GM19240 (cell line): Measurements from ENCODE around the gene HDAC9.

Source experiments
- DNase-seq: peaks from one replicate; pipeline ENCODE4 v3.0.0; 2011; ENCODE audit warnings: low spot score; ENCODE audit not compliant: insufficient read length

The HDAC9 gene

GRCh38 chr7:18828994-18829857 is 333.7 kb downstream of the HDAC9 start:
- DNase-seq, result no peak

- DNase-seq, result no peak
These were observed 334.3 kb downstream of the HDAC9 start for GRCh38 chr7:18829858-18830285.

- DNase-seq, result no peak
These were observed 335.9 kb downstream of the HDAC9 start for GRCh38 chr7:18831419-18831818.

- DNase-seq, result no peak
These were observed 336.4 kb downstream of the HDAC9 start for GRCh38 chr7:18831943-18832342.

- DNase-seq, result no peak
These were observed 339.0 kb downstream of the HDAC9 start for GRCh38 chr7:18834577-18834976.

GRCh38 chr7:18835001-18835690 is 339.6 kb downstream of the HDAC9 start:
- DNase-seq, result no peak

- no peak for DNase-seq
These were observed 348.4 kb downstream of the HDAC9 start for GRCh38 chr7:18843979-18844378.

- DNase-seq, result no peak
These were observed 349.2 kb downstream of the HDAC9 start for GRCh38 chr7:18844735-18845134.

GRCh38 chr7:18845700-18846099 is 350.2 kb downstream of the HDAC9 start:
- no peak for DNase-seq

GRCh38 chr7:18846765-18847215 is 351.2 kb downstream of the HDAC9 start:
- no peak for DNase-seq

GRCh38 chr7:18849130-18849529 is 353.6 kb downstream of the HDAC9 start:
- DNase-seq, result no peak

GRCh38 chr7:18855796-18856195 is 360.2 kb downstream of the HDAC9 start:
- no peak for DNase-seq

- no peak for DNase-seq
These were observed 362.7 kb downstream of the HDAC9 start for GRCh38 chr7:18858232-18858631.

GRCh38 chr7:18859318-18859717 is 363.8 kb downstream of the HDAC9 start:
- no peak for DNase-seq

GRCh38 chr7:18860221-18860620 is 364.7 kb downstream of the HDAC9 start:
- no peak for DNase-seq

GRCh38 chr7:18861514-18862118 is 366.1 kb downstream of the HDAC9 start:
- no peak for DNase-seq

GRCh38 chr7:18864967-18865366 is 369.4 kb downstream of the HDAC9 start:
- no peak for DNase-seq

GRCh38 chr7:18866359-18867036 is 370.9 kb downstream of the HDAC9 start:
- DNase-seq, result no peak

- no peak for DNase-seq
These were observed 376.8 kb downstream of the HDAC9 start for GRCh38 chr7:18872344-18872743.

- DNase-seq, result no peak
These were observed 378.3 kb downstream of the HDAC9 start for GRCh38 chr7:18873734-18874336.

- no peak for DNase-seq
These were observed 379.3 kb downstream of the HDAC9 start for GRCh38 chr7:18874880-18875279.
